Neural cell (in vitro differentiated cells): ENCODE measurements around the gene SMPD3. TPM values are rescaled to one million over a fixed set of nuclear protein-coding genes. Genes with fewer than 3 reads are reported as not detected.
A peak's percentile ranks its signal among the peaks of the same experiment; 100 is the strongest.

Experiments used
- H2AFZ ChIP-seq: fragments of 200-600, 300-800 bp; sonication (generic), shearing (Covaris generic); 2 replicates; pipeline ENCODE4 v1.6.0; 2014; ENCODE audit warnings: low read depth, mild to moderate bottlenecking, antibody characterized with exemption, low read length, moderate library complexity
- H3F3A ChIP-seq: fragments of 200-600 bp; shearing (Covaris generic); 2 replicates; pipeline ENCODE4 v1.6.1; 2016; ENCODE audit warnings: mild to moderate bottlenecking, moderate library complexity, mixed read lengths, antibody characterized with exemption, low read length; ENCODE audit not compliant: insufficient read depth, poor library complexity, severe bottlenecking
- H3K27ac ChIP-seq: fragments of 200-600, 300-800 bp; sonication (generic), shearing (Covaris generic); 2 replicates; pipeline ENCODE4 v1.5.1; 2014; ENCODE audit warnings: mild to moderate bottlenecking, low read length, moderate library complexity
- H3K27me3 ChIP-seq: fragments of 300-800, 200-600 bp; sonication (generic), shearing (Covaris generic); 2 replicates; pipeline ENCODE4 v1.6.0; 2014; ENCODE audit warnings: mild to moderate bottlenecking, low read depth, low read length, moderate library complexity; ENCODE audit not compliant: insufficient read depth
- H3K36me3 ChIP-seq: fragments of 300-800, 200-600 bp; sonication (generic), shearing (Covaris generic); 2 replicates; pipeline ENCODE4 v1.5.1; 2014; ENCODE audit warnings: mild to moderate bottlenecking, antibody characterized with exemption, low read length, moderate library complexity; ENCODE audit not compliant: insufficient read depth
- H3K4me2 ChIP-seq: fragments of 300-800, 200-600 bp; sonication (generic), shearing (Covaris generic); 2 replicates; pipeline ENCODE4 v1.6.0; 2014; ENCODE audit warnings: mild to moderate bottlenecking, low read length
- H3K4me3 ChIP-seq: fragments of 300-800, 200-600 bp; sonication (generic), shearing (Covaris generic); 2 replicates; pipeline ENCODE4 v1.5.1; 2014; ENCODE audit warnings: mild to moderate bottlenecking, low read length, moderate library complexity
- H3K79me2 ChIP-seq: fragments of 200-600 bp; shearing (Covaris generic); replicated peaks from 2 replicates; pipeline ENCODE4 v1.6.0; 2014; ENCODE audit warnings: mild to moderate bottlenecking, low read length, moderate library complexity; ENCODE audit not compliant: insufficient read depth
- H3K9ac ChIP-seq: fragments of 300-800, 200-600 bp; sonication (generic), shearing (Covaris generic); 2 replicates; pipeline ENCODE4 v1.6.1; 2016; ENCODE audit warnings: mild to moderate bottlenecking, low read length, mixed read lengths
- H3K9me2 ChIP-seq: fragments of 200-600 bp; shearing (Covaris generic); 2 replicates; pipeline ENCODE4 v1.6.1; 2016; ENCODE audit warnings: mild to moderate bottlenecking, low read length, mixed read lengths; ENCODE audit not compliant: insufficient read depth
- H3K9me3 ChIP-seq: fragments of 200-600, 300-800 bp; sonication (generic), shearing (Covaris generic); 2 replicates; pipeline ENCODE4 v1.6.1; 2016; ENCODE audit warnings: mild to moderate bottlenecking, mixed run types, low read length, moderate library complexity, mixed read lengths
- H4K20me1 ChIP-seq: fragments of 200-600 bp; shearing (Covaris generic); 2 replicates; pipeline ENCODE4 v1.6.1; 2016; ENCODE audit warnings: mild to moderate bottlenecking, mixed run types; ENCODE audit not compliant: insufficient read depth
- EP300 ChIP-seq: fragments of 450-650 bp; conservative IDR thresholded peaks from 2 replicates; pipeline ENCODE4 v1.6.1; 2014; ENCODE audit warnings: antibody characterized with exemption, mild to moderate bottlenecking, moderate library complexity; ENCODE audit not compliant: poor library complexity, severe bottlenecking
- EZH2 ChIP-seq: fragments of 200-600, 300-800 bp; shearing (Covaris generic), sonication (generic); IDR thresholded peaks from 2 replicates; pipeline ENCODE4 v1.6.1; 2014; ENCODE audit warnings: antibody characterized with exemption, low read length, borderline replicate concordance, mild to moderate bottlenecking; ENCODE audit not compliant: insufficient read depth, poor library complexity, severe bottlenecking
- MXI1 ChIP-seq: fragments of 450-650 bp; conservative IDR thresholded peaks from 2 replicates; pipeline ENCODE4 v1.6.1; 2014; ENCODE audit warnings: antibody characterized with exemption, mild to moderate bottlenecking; ENCODE audit not compliant: poor library complexity, severe bottlenecking
- POLR2AphosphoS5 ChIP-seq: IDR thresholded peaks from 2 replicates; pipeline ENCODE4 v1.6.1; 2012
- RAD21 ChIP-seq: fragments of 450-650 bp; conservative IDR thresholded peaks from 2 replicates; pipeline ENCODE4 v1.6.1; 2014; ENCODE audit warnings: antibody characterized with exemption, mild to moderate bottlenecking, moderate library complexity
- SMC3 ChIP-seq: fragments of 450-650 bp; conservative IDR thresholded peaks from 2 replicates; pipeline ENCODE4 v1.6.1; 2014; ENCODE audit warnings: antibody characterized with exemption, mild to moderate bottlenecking, moderate library complexity; ENCODE audit not compliant: poor library complexity
- TAF1 ChIP-seq: IDR thresholded peaks from 2 replicates; pipeline ENCODE4 v1.6.1; 2012; ENCODE audit warnings: low read depth
- polyA plus RNA-seq: library from polyadenylated mRNA; depleted of rRNA; stranded (reverse); fragments of >200 nt; gene quantifications from 2 replicates; pipeline ENCODE4 v1.2.3, GENCODE V29; 2014
- TF ChIP-seq, protein P1 (sequence below): IDR thresholded peaks from 2 replicates; pipeline ENCODE4 v1.6.1; 2012; ENCODE audit warnings: borderline replicate concordance
- TF ChIP-seq, protein P2 (sequence below): fragments of 450-650 bp; IDR thresholded peaks from 2 replicates; pipeline ENCODE4 v1.5.1; 2014; ENCODE audit warnings: antibody characterized with exemption, mild to moderate bottlenecking, moderate library complexity; ENCODE audit not compliant: poor library complexity, severe bottlenecking

The SMPD3 gene
- polyA plus RNA-seq, 1 donor from 2014 or later: 42.7 TPM

DNA sequence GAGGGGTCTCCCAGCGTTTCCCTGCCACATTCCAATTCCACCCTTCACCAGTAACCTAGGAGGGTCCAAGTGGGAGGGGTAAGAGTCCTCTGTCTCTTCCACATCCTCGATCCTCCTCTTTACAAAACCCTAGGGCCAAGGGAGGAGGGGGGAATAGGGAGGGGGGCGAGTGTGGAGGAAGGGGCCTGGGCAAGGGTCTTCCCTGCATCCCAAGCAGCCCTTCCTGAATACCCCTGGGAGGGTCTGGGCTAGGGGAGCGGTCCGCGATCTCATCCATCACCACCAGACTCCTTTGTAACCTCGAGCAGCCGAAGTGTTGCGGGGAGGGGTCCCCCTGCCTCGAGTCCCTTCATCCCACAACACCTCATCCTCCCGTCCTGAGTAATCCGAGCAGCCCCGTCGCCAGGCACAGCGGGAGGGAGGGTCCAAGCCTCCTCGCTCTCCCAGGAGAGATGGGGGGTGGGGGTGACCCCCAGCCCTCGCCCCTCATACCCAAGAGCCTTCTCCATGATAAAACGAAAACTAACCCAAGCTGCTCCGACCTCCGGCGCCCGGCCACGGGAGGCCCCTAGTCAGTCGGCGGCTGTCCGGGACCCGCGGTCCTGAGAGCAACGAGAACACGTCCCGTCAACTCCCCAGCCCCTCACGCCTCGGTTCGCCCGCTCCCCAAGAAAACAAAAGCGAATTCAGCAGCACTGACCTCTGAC lies 502 bp downstream of the SMPD3 start:
- Histone ChIP-seq H3K9me2 (no peaks in the 10 kb centered on the region), H3K9ac (peak overlapping the region; percentile 92), H3K79me2 (peaks cover 53% of the 10 kb centered on the region), H2AFZ (peak overlapping the region; percentile 47), H3K36me3 (no peaks in the 10 kb centered on the region), H3F3A (no peaks in the 10 kb centered on the region), H3K27me3 (no peaks in the 10 kb centered on the region), H3K9me3 (no peaks in the 10 kb centered on the region), H3K4me2 (peak overlapping the region; percentile 63), H4K20me1 (no peaks in the 10 kb centered on the region), H3K27ac (peak overlapping the region; percentile 90), H3K4me3 (peak overlapping the region; percentile 97)
- TF ChIP-seq, protein P1, sequence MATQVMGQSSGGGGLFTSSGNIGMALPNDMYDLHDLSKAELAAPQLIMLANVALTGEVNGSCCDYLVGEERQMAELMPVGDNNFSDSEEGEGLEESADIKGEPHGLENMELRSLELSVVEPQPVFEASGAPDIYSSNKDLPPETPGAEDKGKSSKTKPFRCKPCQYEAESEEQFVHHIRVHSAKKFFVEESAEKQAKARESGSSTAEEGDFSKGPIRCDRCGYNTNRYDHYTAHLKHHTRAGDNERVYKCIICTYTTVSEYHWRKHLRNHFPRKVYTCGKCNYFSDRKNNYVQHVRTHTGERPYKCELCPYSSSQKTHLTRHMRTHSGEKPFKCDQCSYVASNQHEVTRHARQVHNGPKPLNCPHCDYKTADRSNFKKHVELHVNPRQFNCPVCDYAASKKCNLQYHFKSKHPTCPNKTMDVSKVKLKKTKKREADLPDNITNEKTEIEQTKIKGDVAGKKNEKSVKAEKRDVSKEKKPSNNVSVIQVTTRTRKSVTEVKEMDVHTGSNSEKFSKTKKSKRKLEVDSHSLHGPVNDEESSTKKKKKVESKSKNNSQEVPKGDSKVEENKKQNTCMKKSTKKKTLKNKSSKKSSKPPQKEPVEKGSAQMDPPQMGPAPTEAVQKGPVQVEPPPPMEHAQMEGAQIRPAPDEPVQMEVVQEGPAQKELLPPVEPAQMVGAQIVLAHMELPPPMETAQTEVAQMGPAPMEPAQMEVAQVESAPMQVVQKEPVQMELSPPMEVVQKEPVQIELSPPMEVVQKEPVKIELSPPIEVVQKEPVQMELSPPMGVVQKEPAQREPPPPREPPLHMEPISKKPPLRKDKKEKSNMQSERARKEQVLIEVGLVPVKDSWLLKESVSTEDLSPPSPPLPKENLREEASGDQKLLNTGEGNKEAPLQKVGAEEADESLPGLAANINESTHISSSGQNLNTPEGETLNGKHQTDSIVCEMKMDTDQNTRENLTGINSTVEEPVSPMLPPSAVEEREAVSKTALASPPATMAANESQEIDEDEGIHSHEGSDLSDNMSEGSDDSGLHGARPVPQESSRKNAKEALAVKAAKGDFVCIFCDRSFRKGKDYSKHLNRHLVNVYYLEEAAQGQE: no peak
- peak; percentile 50 for TF ChIP-seq SMC3
- TF ChIP-seq MXI1: no peak
- TF ChIP-seq POLR2AphosphoS5: no peak

DNA sequence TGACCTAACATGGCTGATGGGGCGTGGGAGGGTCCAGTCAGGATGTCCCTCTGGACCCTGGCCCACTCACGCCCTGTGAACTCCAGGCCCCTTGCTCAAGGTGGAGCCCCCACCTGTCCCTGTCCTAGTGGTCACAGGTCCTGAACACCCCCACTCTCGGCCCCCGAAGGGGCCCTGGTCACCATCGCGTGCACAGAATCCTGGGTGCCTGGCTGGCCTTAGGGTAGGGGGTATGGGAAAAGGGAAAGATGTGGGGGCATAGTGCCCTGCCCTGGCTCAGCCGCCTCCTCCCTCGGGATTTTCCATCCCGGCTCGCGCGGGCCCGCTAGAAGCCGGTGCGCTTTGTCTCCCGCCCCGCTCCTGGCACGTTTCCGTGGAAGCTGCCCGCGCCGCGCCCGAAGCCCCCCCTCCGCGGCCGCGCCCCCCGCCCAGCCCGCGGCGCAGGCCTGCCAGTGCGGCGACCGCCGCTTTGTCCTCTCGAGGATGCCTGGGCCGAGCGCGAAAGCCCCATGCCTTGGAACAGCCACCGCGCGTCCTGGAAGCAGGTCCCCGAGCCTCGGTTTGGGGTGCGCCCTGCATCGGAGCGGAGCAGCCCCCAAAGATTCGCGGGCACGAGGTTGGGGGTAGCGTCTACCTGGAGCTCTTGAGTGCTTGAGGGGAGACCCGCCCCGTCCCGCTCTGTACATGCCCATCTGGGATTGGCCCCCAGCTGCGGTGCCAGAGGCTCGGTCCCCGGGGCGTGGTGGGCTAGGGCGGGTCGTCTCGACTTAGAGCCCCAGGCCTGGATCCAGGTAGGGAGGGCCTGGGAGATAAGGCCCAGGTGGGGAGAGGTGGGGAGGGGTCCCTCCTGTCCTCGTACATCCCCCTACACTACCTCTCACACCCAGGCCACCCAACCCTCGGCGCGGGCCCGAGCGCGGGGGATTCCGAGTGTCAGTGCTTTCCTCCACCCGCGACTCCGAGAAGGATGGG lies 1.3 kb downstream of the SMPD3 start:
- H3K27ac ChIP-seq: peak overlapping the region; percentile 90
- H3K4me2 ChIP-seq: peak overlapping the region; percentile 94
- H4K20me1 ChIP-seq: no peaks in the 10 kb centered on the region
- peak overlapping the region; percentile 47 for H2AFZ ChIP-seq
- peak overlapping the region; percentile 92 for H3K9ac ChIP-seq
- H3K4me3 ChIP-seq: peak overlapping the region; percentile 97
- peaks cover 61% of the 10 kb centered on the region for H3K79me2 ChIP-seq
- H3K36me3 ChIP-seq: no peaks in the 10 kb centered on the region
- H3K9me2 ChIP-seq: no peaks in the 10 kb centered on the region
- H3K9me3 ChIP-seq: no peaks in the 10 kb centered on the region
- no peaks in the 10 kb centered on the region for H3K27me3 ChIP-seq
- TF ChIP-seq TAF1 (peak; percentile 18), POLR2AphosphoS5 (no peak), SMC3 (peak; percentile 15), MXI1 (peak; percentile 31)
- no peaks in the 10 kb centered on the region for H3F3A ChIP-seq

DNA sequence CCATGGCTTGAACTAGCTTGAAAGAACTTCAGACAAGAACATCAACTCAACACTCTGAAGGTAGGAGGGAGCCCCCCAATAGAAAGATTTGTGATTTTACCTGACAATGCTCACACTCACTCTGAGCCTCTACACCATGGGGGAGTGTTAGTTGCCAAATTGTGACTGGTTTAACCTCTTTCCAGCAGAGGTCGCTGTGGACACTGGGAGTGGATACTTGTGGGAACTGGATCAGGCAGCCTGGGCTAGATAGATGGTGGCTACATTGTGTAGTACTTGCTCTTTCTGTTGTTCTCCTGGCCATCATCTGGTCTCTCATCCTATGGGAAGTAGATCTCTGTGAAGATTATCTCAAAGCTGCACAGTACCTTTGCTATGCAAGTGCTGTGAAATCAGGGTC lies 2.9 kb downstream of the SMPD3 start:
- Histone ChIP-seq H2AFZ (no peak overlapping the region), H3K27ac (peak overlapping the region; percentile 90), H3K36me3 (no peaks in the 10 kb centered on the region), H3K27me3 (no peaks in the 10 kb centered on the region), H3K9me3 (no peaks in the 10 kb centered on the region), H3K4me3 (peak overlapping the region; percentile 97), H4K20me1 (peaks cover 3% of the 10 kb centered on the region), H3K9ac (peak overlapping the region; percentile 92), H3K79me2 (peaks cover 61% of the 10 kb centered on the region), H3F3A (no peaks in the 10 kb centered on the region), H3K4me2 (no peak overlapping the region), H3K9me2 (no peaks in the 10 kb centered on the region)
- TF ChIP-seq SMC3: peak; percentile 43
- peak; percentile 45 for TF ChIP-seq RAD21
- TF ChIP-seq MXI1: no peak
- TF ChIP-seq, protein P1: no peak
- TF ChIP-seq, protein P2, sequence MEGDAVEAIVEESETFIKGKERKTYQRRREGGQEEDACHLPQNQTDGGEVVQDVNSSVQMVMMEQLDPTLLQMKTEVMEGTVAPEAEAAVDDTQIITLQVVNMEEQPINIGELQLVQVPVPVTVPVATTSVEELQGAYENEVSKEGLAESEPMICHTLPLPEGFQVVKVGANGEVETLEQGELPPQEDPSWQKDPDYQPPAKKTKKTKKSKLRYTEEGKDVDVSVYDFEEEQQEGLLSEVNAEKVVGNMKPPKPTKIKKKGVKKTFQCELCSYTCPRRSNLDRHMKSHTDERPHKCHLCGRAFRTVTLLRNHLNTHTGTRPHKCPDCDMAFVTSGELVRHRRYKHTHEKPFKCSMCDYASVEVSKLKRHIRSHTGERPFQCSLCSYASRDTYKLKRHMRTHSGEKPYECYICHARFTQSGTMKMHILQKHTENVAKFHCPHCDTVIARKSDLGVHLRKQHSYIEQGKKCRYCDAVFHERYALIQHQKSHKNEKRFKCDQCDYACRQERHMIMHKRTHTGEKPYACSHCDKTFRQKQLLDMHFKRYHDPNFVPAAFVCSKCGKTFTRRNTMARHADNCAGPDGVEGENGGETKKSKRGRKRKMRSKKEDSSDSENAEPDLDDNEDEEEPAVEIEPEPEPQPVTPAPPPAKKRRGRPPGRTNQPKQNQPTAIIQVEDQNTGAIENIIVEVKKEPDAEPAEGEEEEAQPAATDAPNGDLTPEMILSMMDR: peak; percentile 71
- TF ChIP-seq TAF1: no peak
- no peak for TF ChIP-seq EZH2
- peak; percentile 50 for TF ChIP-seq POLR2AphosphoS5
- TF ChIP-seq EP300: no peak
